ENCODE data around the gene ZNF23.

Gene ZNF23

DNA sequence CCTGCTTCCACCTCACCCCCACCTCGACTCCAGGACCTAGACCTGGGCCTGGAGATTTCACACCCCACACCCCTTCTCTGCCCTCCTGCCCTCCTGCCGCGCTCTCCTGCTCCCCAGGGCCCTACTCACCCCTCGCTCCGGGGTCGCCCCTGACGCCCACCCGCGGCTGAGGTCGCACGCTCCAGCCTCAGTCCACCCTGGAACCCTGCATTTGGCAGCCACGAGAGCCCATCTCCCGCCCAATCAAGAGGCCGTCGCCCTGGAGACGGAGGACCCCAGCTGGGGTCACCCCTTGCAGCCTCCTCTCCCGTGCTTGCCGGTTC lies 36.3 kb downstream of the ZNF23 start:
- no peak for DNase-seq

DNA sequence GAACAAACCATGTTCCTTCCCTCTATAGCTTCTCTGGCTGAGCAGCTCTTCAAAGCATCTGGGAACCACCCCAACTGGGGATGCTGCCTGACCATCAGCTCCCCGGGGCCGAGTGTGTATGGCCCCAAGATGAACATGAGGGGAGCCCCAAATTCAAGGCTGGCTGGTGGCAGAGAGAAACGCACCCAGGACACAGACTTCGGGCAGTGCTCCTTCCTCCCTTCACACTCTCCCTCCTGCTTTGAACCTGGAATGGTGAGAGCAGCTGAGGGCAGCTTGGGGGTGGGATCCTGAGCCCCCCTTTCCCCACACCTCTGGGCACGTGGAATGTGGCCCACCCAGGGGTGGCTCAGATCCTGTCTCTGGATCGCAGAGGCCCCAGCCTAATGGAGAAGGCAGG lies 37.4 kb downstream of the ZNF23 start:
- no peak for DNase-seq

DNA sequence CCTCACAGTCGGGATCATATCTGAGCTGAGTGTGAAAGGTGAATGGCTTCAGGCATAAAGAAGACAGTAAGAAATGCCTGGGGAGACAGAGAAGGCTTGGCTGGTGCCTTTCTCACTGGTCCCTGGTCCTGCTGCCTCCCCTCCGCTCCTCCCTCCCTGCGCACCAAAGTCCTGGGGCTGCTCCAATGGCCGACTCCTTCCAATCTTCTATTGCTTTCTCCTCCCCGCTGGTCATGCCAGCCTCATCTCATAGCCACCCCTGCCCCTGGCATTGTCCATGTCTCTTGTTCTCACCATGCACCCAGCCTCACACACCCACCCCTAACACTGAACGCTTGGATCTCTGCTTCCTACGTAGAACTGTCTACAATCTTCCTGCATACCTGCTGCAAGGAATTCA lies 38.2 kb downstream of the ZNF23 start:
- DNase-seq, result no peak

GRCh38 chr16:71423016-71423415 lies 39.0 kb downstream of the ZNF23 start:
- no peak for DNase-seq

GRCh38 chr16:71421911-71422310 lies 40.1 kb downstream of the ZNF23 start:
- DNase-seq, result no peak

GRCh38 chr16:71414038-71414437 lies 48.0 kb downstream of the ZNF23 start:
- no peak for DNase-seq

DNA sequence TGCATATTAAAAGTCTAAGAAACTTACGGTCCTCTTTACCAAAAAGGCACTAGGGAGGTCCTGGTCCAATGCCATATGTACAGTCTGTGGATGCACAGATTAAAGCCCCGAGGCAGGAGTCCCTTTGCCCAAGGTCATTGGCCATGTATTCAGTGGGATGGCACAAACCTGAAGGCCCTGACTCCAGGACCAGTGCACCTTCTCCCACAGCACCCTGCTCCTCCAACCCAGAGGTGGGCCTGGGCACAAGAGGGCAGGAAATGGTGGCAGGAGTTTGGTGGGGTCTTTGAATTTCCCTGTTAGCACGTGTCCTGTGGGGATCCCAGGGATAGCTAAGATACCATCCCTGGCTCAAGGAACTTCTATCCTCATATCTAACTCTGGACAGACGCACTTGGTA lies 48.7 kb downstream of the ZNF23 start:
- DNase-seq, result no peak

DNA sequence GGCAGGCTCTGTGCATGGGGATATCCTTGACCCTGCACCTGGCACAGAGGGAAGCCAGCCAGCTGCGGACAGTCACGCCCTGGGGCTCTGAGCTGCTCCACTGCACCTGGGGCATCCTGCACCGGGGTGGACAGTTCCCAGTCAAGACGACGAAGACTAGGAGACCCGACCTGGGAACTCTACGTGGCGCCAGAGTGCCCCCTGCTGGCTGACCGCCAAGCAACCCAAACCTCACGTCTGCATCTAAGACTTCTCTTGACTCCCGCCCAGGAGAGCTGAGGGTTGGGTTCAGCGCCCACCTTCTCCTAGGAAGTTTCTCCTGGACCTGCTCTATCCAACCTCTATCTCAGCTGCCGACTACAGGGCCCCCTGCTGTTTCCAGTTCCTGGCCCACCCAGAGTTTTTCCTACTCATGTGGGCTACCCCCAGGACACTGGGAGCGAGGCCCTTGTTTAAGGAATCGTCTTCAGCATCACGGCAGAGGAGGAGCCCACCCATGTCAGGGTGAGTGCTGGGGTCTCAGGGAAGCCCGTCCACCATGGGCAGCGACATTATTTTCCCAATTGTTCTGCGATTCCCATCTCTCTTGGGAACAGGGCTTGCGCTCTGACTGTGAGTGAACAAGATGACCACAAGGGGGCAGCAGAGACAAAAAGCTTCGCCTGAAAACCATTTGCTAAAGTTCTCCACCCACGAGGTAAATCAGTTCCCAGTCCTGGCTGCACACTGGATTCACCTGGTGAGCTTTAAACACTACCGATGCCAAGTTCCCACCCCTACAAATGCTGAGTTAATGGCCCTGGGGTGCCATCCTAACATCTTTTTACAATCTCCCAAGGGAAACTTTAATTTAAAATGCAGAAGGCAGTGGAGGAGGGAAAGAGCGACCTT lies 49.5 kb downstream of the ZNF23 start:
- DNase-seq, result no peak

DNA sequence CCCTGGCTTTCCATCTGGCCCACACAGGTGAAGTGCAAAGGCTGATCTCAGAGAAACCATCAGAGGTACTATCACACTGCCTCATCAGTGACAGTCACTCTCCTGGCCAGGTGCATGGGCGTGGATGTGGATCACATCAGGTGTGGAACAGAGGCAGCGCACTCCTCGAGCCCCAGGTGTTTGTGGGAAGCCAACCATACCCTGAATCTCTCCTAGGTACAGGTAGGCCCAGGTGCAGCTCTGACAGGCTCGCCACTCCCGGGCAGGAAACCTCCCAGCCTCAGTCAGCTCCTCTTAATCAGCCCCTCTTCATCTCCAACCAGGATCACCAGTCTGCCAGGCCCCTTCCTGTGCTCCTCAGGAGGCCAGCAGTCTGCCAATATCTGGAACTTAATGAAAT lies 51.9 kb downstream of the ZNF23 start:
- no peak for DNase-seq

GRCh38 chr16:71409011-71409775 lies 52.9 kb downstream of the ZNF23 start:
- no peak for DNase-seq

DNA sequence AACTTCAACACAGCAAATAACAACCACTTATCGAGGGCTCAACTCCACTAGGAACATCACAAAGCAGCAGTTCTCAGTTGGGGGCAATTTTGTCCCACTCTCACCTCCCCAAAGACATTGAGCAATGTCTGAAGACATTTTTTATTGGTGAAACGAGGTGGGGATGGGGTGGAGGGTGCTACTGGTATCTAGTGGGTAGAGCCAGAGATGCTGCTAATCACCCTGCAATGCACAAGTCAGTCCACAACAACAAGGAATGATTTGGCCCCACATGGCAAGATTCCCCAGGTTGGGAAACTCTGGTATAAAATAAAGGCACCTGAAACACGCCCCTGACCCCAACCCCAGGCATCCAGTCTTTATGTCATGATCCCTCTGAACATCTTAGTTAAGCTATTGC lies 53.5 kb downstream of the ZNF23 start:
- DNase-seq, result no peak

- no peak for DNase-seq
Observed at GRCh38 chr16:71407731-71408130, 54.3 kb downstream of the ZNF23 start.

DNA sequence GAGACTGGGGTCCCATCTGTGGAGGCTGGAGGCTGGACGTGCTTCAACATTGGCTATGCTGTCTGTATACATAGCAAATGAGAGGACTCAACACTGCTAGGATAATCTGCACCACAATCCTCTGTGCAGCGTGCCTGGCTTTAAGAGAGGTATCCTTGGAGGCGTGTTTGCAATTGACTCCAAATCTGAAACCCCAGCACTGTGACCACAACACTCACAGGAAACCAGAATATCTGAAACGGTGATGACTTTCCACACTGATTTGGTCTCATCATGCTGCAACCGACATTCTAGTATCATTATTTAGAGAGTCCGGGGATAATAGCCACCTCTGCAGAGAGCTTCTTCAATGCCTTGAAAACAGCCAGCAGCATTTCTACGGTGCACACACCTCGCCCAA lies 55.3 kb downstream of the ZNF23 start:
- no peak for DNase-seq

GRCh38 chr16:71406316-71406715 lies 55.7 kb downstream of the ZNF23 start:
- no peak for DNase-seq

GRCh38 chr16:71404364-71404763 lies 57.7 kb downstream of the ZNF23 start:
- DNase-seq, result no peak

GRCh38 chr16:71402674-71403073 lies 59.4 kb downstream of the ZNF23 start:
- DNase-seq, result no peak

GRCh38 chr16:71402007-71402406 lies 60.0 kb downstream of the ZNF23 start:
- no peak for DNase-seq

DNA sequence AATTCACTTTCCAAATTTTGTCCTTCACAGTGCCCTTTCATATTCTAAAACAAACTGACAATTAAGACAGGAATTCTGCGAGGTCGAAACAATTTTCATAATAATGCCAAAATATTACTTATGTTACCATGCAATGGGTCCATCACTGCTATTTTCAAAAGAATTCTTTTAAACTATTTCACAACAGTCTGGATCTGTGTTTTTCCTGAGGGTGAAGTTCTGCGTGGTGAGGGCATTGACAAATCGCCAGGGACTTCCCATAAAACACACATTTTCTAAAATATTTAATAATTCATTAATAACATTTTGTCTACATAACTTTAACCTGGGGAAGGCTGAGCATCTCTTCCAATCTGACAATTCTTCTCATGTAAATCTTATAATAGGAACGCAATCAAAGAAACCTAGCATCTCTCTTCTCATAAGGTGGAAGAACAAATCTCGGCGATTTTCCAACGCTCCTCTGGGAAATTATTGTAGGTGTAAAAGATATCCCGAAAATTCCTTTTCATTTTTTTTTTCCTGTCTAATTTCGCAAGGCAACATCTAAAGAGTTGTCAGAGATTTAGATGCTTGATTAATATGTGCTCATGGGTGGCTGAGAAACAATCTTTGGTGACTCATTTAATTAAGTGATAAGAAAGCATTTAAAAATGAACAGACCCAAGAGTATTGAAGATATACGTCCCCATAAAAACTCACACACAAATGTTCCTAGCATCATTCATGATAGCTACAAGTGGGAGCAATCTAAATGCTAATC lies 62.1 kb downstream of the ZNF23 start:
- DNase-seq, result no peak
